ENCODE data around the gene DAZ2.
"Not testable (repeated sequence)": the region's sequence is repeated elsewhere in the genome, so short reads cannot be mapped to it uniquely, and the experiment has no call there.

The DAZ2 gene, protein sequence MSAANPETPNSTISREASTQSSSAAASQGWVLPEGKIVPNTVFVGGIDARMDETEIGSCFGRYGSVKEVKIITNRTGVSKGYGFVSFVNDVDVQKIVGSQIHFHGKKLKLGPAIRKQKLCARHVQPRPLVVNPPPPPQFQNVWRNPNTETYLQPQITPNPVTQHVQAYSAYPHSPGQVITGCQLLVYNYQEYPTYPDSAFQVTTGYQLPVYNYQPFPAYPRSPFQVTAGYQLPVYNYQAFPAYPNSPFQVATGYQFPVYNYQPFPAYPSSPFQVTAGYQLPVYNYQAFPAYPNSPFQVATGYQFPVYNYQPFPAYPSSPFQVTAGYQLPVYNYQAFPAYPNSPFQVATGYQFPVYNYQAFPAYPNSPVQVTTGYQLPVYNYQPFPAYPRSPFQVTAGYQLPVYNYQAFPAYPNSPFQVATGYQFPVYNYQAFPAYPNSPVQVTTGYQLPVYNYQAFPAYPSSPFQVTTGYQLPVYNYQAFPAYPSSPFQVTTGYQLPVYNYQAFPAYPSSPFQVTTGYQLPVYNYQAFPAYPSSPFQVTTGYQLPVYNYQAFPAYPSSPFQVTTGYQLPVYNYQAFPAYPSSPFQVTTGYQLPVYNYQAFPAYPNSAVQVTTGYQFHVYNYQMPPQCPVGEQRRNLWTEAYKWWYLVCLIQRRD

DNA sequence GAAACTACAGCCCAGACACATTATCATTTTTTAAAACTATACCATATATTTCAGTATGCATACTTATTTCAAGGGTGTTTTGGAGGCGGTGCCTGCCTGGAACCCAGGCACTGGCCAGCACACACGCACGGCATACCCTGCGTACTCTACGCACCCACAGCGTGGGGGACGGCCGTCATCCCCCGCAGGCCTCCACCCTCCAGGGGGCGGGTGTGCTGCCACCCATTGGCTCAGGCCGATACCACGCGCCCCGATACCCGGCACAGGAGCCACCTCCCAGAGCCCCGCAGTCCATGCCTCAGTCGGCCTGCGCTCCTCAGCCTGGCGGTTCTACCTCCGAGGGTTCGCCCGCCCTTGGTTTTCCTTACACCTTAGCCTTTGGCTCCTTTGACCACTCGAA is at the start of gene DAZ2:
DAZ2 (plus strand) TSS at position 301 of the 400 bp plus-strand sequence. CDS start 208 bp downstream, outside the sequence.
- not testable (repeated sequence) for DNase-seq (ENCODE audit: low spot score)

DNA sequence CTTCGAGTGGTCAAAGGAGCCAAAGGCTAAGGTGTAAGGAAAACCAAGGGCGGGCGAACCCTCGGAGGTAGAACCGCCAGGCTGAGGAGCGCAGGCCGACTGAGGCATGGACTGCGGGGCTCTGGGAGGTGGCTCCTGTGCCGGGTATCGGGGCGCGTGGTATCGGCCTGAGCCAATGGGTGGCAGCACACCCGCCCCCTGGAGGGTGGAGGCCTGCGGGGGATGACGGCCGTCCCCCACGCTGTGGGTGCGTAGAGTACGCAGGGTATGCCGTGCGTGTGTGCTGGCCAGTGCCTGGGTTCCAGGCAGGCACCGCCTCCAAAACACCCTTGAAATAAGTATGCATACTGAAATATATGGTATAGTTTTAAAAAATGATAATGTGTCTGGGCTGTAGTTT is 20.4 kb upstream of the DAZ2 start, which contains the start of gene DAZ1:
DAZ1 (minus strand) TSS at position 101 of the 400 bp plus-strand sequence. CDS start 208 bp downstream, outside the sequence.
- DNase-seq (ENCODE audit: low spot score): not testable (repeated sequence)

DNA sequence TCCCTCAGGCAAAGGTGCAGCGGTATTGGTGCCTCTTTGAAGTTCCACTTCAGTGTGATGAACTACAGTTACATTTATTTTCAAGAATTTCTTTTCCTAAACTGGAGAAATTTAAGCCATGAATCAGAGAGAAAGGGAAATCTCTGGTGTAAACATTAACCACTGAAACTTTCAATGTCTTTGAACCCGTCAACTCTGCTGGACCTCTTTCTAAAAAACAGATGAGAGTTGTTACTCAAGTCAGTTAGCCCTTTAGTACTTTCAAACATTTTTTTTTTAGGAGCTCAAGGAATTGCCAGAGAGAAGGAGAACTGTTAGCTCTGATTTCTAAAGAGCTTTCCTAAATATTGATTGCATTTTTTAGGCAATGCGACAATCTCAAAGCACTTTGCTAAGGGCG is 11.9 kb upstream of the DAZ2 start:
- not testable (repeated sequence) for DNase-seq (ENCODE audit: low spot score)

DNA sequence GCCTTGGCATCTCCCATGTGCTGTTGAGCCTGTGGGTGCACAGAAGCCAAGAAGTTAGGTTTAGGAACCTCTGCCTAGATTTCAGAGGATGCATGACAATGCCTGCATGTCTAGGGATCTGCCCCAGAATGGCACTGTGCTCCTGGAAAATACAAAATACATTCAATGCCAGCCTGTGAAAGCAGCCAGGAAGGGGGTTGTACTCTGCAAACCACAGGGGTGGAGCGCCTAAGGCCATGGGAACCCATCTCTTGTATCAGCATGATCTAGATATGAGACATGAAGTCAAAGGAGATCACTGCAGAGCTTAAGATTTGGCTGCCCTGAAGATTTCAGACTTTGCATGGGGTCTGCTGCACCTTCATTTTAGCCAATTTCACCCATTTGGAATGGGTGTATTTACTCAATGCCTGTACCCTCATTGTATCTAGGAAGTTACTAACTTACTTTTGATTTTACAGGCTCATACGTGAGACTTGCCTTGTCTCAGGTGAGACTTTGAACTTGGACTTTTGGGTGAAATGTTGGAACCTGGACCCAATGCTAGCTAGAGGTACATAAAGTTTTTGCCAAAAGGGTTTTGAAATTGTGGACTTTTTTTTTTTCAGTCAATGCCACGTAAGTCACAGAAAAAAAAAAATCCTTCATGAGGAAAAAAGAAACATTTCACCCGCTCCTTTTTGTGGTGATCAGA is 9.4 kb upstream of the DAZ2 start:
- DNase-seq (ENCODE audit: low spot score): not testable (repeated sequence)

DNA sequence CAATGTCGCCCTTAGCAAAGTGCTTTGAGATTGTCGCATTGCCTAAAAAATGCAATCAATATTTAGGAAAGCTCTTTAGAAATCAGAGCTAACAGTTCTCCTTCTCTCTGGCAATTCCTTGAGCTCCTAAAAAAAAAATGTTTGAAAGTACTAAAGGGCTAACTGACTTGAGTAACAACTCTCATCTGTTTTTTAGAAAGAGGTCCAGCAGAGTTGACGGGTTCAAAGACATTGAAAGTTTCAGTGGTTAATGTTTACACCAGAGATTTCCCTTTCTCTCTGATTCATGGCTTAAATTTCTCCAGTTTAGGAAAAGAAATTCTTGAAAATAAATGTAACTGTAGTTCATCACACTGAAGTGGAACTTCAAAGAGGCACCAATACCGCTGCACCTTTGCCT is 8.7 kb upstream of the DAZ2 start:
- not testable (repeated sequence) for DNase-seq (ENCODE audit: low spot score)

All from activated CD4-positive, alpha-beta T cell treated with anti-CD3 and anti-CD28 coated beads, Interleukin-2, Interleukin-4, amounts not matched to agents 100 ng/mL and 50 ng/mL, durations not matched to agents 16 hours and 8 hours (primary cell).